ENCODE measurements around the gene GRM8. TPM values are rescaled to one million over a fixed set of nuclear protein-coding genes. Genes with fewer than 3 reads are reported as not detected.

GRM8 gene
- total and polyA plus RNA-seq, 9 of the 15 experiments (the other 6 are each of a cell fraction or from before 2014, with no cell fraction given) = 0.13 TPM; not detected in 7

DNA sequence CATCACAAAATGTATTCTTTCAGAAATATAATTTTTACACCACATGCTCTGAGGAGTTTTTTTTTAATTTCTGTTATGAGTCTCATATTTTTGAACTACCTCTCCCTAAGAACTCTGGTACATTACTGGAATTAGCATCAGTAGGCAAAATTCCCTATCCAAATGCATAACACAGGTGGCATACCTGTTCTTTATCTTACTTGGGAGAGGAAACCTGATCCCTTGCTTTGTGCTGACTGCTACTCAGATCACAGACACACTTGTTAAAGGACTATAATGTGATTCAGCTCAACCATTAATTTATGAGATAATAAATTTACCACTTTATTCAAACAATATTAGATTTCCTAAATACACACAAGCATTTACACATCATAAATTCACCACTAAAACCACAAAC is 617.2 kb downstream of the GRM8 start:
- FAIRE-seq (no peak), DNase-seq (ENCODE audit: extremely low read depth in 1 of 4, low spot score in 3 of 4) (no peak), ATAC-seq (no peak)
- ChIA-PET CTCF (ENCODE audit: low intra/inter-chr PET ratio) (no interaction called here), POLR2A (no interaction called here)
- intact Hi-C loops (cut with micrococcal nuclease) = no loop called here
- Histone ChIP-seq H3K27ac (ENCODE audit: extremely low read depth, low read depth, low read length) (no peak overlapping the region), H3K4me1 (replicated peaks in 1 of 2; ENCODE audit: control insufficient read depth in 2 of 2, insufficient read depth in 2 of 2, low read length in 2 of 2) (no peaks in the 10 kb centered on the region), H3K4me2 (ENCODE audit: insufficient read depth, low read length) (no peak overlapping the region), H3K79me2 (ENCODE audit: control insufficient read depth, insufficient read depth, low read length) (no peaks in the 10 kb centered on the region), H4K20me1 (replicated peaks; ENCODE audit: control insufficient read depth, insufficient read depth, low read length) (no peaks in the 10 kb centered on the region), H3K27me3 (ENCODE audit: control insufficient read depth in 2 of 2, insufficient read depth in 2 of 2, low read length in 2 of 2) (no peaks in the 10 kb centered on the region), H3K36me3 (ENCODE audit: control insufficient read depth, insufficient read depth, low read length) (no peaks in the 10 kb centered on the region), H3K4me3 (no peak overlapping the region), H3K9ac (ENCODE audit: insufficient read depth in 1 of 2, low read depth in 2 of 2, low read length in 2 of 2) (no peak overlapping the region), H2AFZ (ENCODE audit: low read depth, low read length) (no peak overlapping the region), H3K9me3 (replicated peaks; ENCODE audit: control insufficient read depth, insufficient read depth, low read depth, low read length) (no peaks in the 10 kb centered on the region), H3K9me1 (ENCODE audit: control insufficient read depth, insufficient read depth, low read length) (no peaks in the 10 kb centered on the region)
- BruUV-seq (replicated peaks) = no TSS peak
- in situ Hi-C loops (cut with MboI) = no loop called here
- TF ChIP-seq CXXC5 (CRISPR knock-in tag; IDR thresholded peaks at IDR 0.05) (no peak), RNF219 (CRISPR knock-in tag; IDR thresholded peaks at IDR 0.05) (no peak), ZKSCAN8 (CRISPR knock-in tag; IDR thresholded peaks at IDR 0.05) (no peak), MAFG (tag; conservative IDR thresholded peaks at IDR 0.05) (no peak)

- no peaks in the 10 kb centered on the region for H3K9me3 ChIP-seq (replicated peaks; ENCODE audit: control insufficient read depth, insufficient read depth, low read depth, low read length)
- no peak for FAIRE-seq
- WGBS (ENCODE audit: insufficient coverage, low coverage, missing lambda C conversion rate) = 5% methylated on average over 7 of the region's 7 CpGs
- TF ChIP-seq SMC3 (conservative IDR thresholded peaks at IDR 0.05; ENCODE audit: insufficient read depth, low read depth, low read length) = 0 out of 2 replicates have a peak, but pooled peaks have one; percentile 17
- TF ChIP-seq POLR2H (tag; IDR thresholded peaks at IDR 0.05; ENCODE audit: low read depth) = no peak
- no peak for TF ChIP-seq TCF7L2 (IDR thresholded peaks at IDR 0.05; ENCODE audit: low read depth, low read length)
- TF ChIP-seq RAD21 (CRISPR knock-in tag; conservative IDR thresholded peaks at IDR 0.05 in 1 of 2, IDR thresholded peaks at IDR 0.05 in 1 of 2) = peak in 1 of 2 experiments; percentile 37; a peak in 2 of 4 replicates
- TF ChIP-seq, protein P1, sequence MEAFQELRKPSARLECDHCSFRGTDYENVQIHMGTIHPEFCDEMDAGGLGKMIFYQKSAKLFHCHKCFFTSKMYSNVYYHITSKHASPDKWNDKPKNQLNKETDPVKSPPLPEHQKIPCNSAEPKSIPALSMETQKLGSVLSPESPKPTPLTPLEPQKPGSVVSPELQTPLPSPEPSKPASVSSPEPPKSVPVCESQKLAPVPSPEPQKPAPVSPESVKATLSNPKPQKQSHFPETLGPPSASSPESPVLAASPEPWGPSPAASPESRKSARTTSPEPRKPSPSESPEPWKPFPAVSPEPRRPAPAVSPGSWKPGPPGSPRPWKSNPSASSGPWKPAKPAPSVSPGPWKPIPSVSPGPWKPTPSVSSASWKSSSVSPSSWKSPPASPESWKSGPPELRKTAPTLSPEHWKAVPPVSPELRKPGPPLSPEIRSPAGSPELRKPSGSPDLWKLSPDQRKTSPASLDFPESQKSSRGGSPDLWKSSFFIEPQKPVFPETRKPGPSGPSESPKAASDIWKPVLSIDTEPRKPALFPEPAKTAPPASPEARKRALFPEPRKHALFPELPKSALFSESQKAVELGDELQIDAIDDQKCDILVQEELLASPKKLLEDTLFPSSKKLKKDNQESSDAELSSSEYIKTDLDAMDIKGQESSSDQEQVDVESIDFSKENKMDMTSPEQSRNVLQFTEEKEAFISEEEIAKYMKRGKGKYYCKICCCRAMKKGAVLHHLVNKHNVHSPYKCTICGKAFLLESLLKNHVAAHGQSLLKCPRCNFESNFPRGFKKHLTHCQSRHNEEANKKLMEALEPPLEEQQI (IDR thresholded peaks at IDR 0.05) = no peak
- TF ChIP-seq, protein P2, sequence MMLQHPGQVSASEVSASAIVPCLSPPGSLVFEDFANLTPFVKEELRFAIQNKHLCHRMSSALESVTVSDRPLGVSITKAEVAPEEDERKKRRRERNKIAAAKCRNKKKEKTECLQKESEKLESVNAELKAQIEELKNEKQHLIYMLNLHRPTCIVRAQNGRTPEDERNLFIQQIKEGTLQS (IDR thresholded peaks at IDR 0.05) = no peak
- TF ChIP-seq, protein P2 (CRISPR knock-in tag; conservative IDR thresholded peaks at IDR 0.05) = no peak
These were observed 644.4 kb downstream of the GRM8 start for GRCh38 chr7:126608339-126608776.

More at GRCh38 chr7:126608339-126608776, 644.4 kb downstream of the GRM8 start:
- Histone ChIP-seq H4K20me1 (replicated peaks; ENCODE audit: control insufficient read depth, insufficient read depth, low read length) (no peaks in the 10 kb centered on the region), H3K4me2 (ENCODE audit: insufficient read depth, low read length) (no peak overlapping the region), H3K27ac (ENCODE audit: extremely low read depth, low read depth, low read length) (no peak overlapping the region), H3K79me2 (ENCODE audit: control insufficient read depth, insufficient read depth, low read length) (no peaks in the 10 kb centered on the region), H3K9ac (ENCODE audit: insufficient read depth in 1 of 2, low read depth in 2 of 2, low read length in 2 of 2) (no peak overlapping the region), H3K27me3 (ENCODE audit: control insufficient read depth in 2 of 2, insufficient read depth in 2 of 2, low read length in 2 of 2) (no peaks in the 10 kb centered on the region), H2AFZ (ENCODE audit: low read depth, low read length) (no peak overlapping the region), H3K9me1 (ENCODE audit: control insufficient read depth, insufficient read depth, low read length) (no peaks in the 10 kb centered on the region), H3K36me3 (ENCODE audit: control insufficient read depth, insufficient read depth, low read length) (no peaks in the 10 kb centered on the region), H3K4me1 (replicated peaks in 1 of 2; ENCODE audit: control insufficient read depth in 2 of 2, insufficient read depth in 2 of 2, low read length in 2 of 2) (no peaks in the 10 kb centered on the region), H3K4me3 (no peak overlapping the region)
- ChIA-PET POLR2A (interaction anchor here (0.7 kb wide), 2 partner anchors 66 to 1340 kb away, joined by 3 to 4 read pairs; no protein-coding TSS in a partner anchor), CTCF (ENCODE audit: low intra/inter-chr PET ratio) (no interaction called here)
- ATAC-seq = peak; percentile 77
- intact Hi-C loops (cut with micrococcal nuclease) = no loop called here
- DNase-seq (ENCODE audit: extremely low read depth in 1 of 4, low spot score in 3 of 4) = peak in 2 of 4 experiments; percentile 35 to 37
- no TSS peak for BruUV-seq (replicated peaks)
- in situ Hi-C loops (cut with MboI) = no loop called here

All from K562 (cell line).